COLO668 (cell line): ENCODE results near the gene PALLD.
A peak's percentile ranks its signal among the peaks of the same experiment; 100 is the strongest.

ENCODE experiments used
- DNase-seq: peaks from one replicate; lab custom pipeline; 2025; ENCODE audit not compliant: unreplicated experiment; lab: John Stamatoyannopoulos, UW

Gene PALLD

GRCh38 chr4:168555437-168555836, 58.6 kb downstream of the PALLD start:
- no peak for DNase-seq

- DNase-seq, result no peak
Observed at GRCh38 chr4:168557658-168558057, 60.8 kb downstream of the PALLD start.

GRCh38 chr4:168558599-168558998, 61.7 kb downstream of the PALLD start:
- no peak for DNase-seq

GRCh38 chr4:168560184-168561180, 63.6 kb downstream of the PALLD start:
- DNase-seq, result peak; percentile 42

- no peak for DNase-seq
Observed at GRCh38 chr4:168562041-168562571, 65.3 kb downstream of the PALLD start.

- DNase-seq, result no peak
Observed at GRCh38 chr4:168564023-168564422, 67.2 kb downstream of the PALLD start.

GRCh38 chr4:168565130-168565529, 68.3 kb downstream of the PALLD start:
- DNase-seq, result no peak

GRCh38 chr4:168566726-168567125, 69.9 kb downstream of the PALLD start:
- DNase-seq, result no peak

GRCh38 chr4:168569066-168569930, 72.4 kb downstream of the PALLD start:
- peak; percentile 33 for DNase-seq

GRCh38 chr4:168569931-168570276, 73.1 kb downstream of the PALLD start:
- DNase-seq, result peak; percentile 16

- no peak for DNase-seq
Observed at GRCh38 chr4:168570466-168570865, 73.6 kb downstream of the PALLD start.

- no peak for DNase-seq
Observed at GRCh38 chr4:168572002-168572401, 75.2 kb downstream of the PALLD start.

GRCh38 chr4:168573870-168574269, 77.0 kb downstream of the PALLD start:
- DNase-seq, result no peak

GRCh38 chr4:168574581-168575295, 77.9 kb downstream of the PALLD start:
- DNase-seq, result no peak

GRCh38 chr4:168575473-168575872, 78.6 kb downstream of the PALLD start:
- no peak for DNase-seq

GRCh38 chr4:168577624-168578023, 80.8 kb downstream of the PALLD start:
- no peak for DNase-seq

- no peak for DNase-seq
Observed at GRCh38 chr4:168580228-168580627, 83.4 kb downstream of the PALLD start.

- DNase-seq, result no peak
Observed at GRCh38 chr4:168584321-168584771, 87.5 kb downstream of the PALLD start.

- peak; percentile 37 for DNase-seq
Observed at GRCh38 chr4:168585168-168586091, 88.6 kb downstream of the PALLD start.

GRCh38 chr4:168586926-168587325, 90.1 kb downstream of the PALLD start:
- no peak for DNase-seq
